Measurements from ENCODE around the gene QDPR. TPM values are rescaled to one million over a fixed set of nuclear protein-coding genes. Genes with fewer than 3 reads are reported as not detected.

Gene QDPR
- total RNA-seq, 1 experiment from 2014 or later, result 39.5 TPM

- ATAC-seq, result no peak
- Histone ChIP-seq H3K9me2 (ENCODE audit: insufficient read depth) (no peaks in the 10 kb centered on the region), H3K27me3 (ENCODE audit: insufficient read depth, low read length) (0 out of 2 replicates have a peak, but pooled peaks cover 8% of the 10 kb centered on the region), H2AFZ (ENCODE audit: low read depth, low read length, poor library complexity, severe bottlenecking) (no peak overlapping the region), H3K36me3 (ENCODE audit: control insufficient read depth in 1 of 2, insufficient read depth in 2 of 2, low read length in 2 of 2) (no peaks in the 10 kb centered on the region), H3K4me1 (ENCODE audit: control insufficient read depth in 1 of 2, insufficient read depth in 2 of 2, low read length in 2 of 2) (peaks cover 0 to 7% of the 10 kb centered on the region in 2 experiments; a peak in 2 of 4 replicates), H4K20me1 (ENCODE audit: insufficient read depth) (no peaks in the 10 kb centered on the region), H3K4me2 (ENCODE audit: low read length) (no peak overlapping the region), H3K9me3 (ENCODE audit: control insufficient read depth in 1 of 2, insufficient read depth in 1 of 2, low read depth in 1 of 2, low read length in 2 of 2) (no peaks in the 10 kb centered on the region), H3K79me2 (ENCODE audit: insufficient read depth, low read length) (no peaks in the 10 kb centered on the region), H3K27ac (ENCODE audit: low read depth, low read length) (no peak overlapping the region), H3K9ac (ENCODE audit: low read length) (no peak overlapping the region), H3K4me3 (replicated peaks in 1 of 2; ENCODE audit: low read depth in 1 of 2, low read length in 2 of 2) (no peak overlapping the region)
- intact Hi-C loops (cut with micrococcal nuclease), result no loop called here
- no peak for TF ChIP-seq ZNF274 (IDR thresholded peaks at IDR 0.05; ENCODE audit: low read depth, low read length)
- no peak for TF ChIP-seq CBX3 (IDR thresholded peaks at IDR 0.05; ENCODE audit: low read depth)
- TF ChIP-seq MAX (IDR thresholded peaks at IDR 0.05), result no peak
- TF ChIP-seq ZBTB33 (IDR thresholded peaks at IDR 0.05; ENCODE audit: extremely low read depth, insufficient replicate concordance, low read length), result no peak
- TF ChIP-seq POLR2AphosphoS5 (IDR thresholded peaks at IDR 0.05; ENCODE audit: low read depth, low read length), result no peak
- TF ChIP-seq POLR2A (IDR thresholded peaks at IDR 0.05; ENCODE audit: borderline replicate concordance, extremely low read depth, insufficient read depth, insufficient read length), result no peak
- TF ChIP-seq CEBPB (IDR thresholded peaks at IDR 0.05; ENCODE audit: low read depth), result no peak
- TF ChIP-seq REST (IDR thresholded peaks at IDR 0.05; ENCODE audit: low read depth), result no peak
- no peak for TF ChIP-seq YY1 (IDR thresholded peaks at IDR 0.05; ENCODE audit: extremely low read depth, insufficient replicate concordance, low read depth, low read length)
- TF ChIP-seq SRF (IDR thresholded peaks at IDR 0.05; ENCODE audit: low read depth), result no peak
- TF ChIP-seq TCF7L2 (IDR thresholded peaks at IDR 0.05; ENCODE audit: borderline replicate concordance, extremely low read depth, insufficient read depth, insufficient read length), result no peak
- TF ChIP-seq ZFX (IDR thresholded peaks at IDR 0.05), result no peak
- TF ChIP-seq EZH2 (IDR thresholded peaks at IDR 0.05), result no peak
- TF ChIP-seq EZH2phosphoT487 (IDR thresholded peaks at IDR 0.05; ENCODE audit: borderline replicate concordance), result no peak
- no peak for TF ChIP-seq FOSL1 (IDR thresholded peaks at IDR 0.05; ENCODE audit: low read depth)
- TF ChIP-seq SP1 (IDR thresholded peaks at IDR 0.05; ENCODE audit: low read depth), result no peak
- no peak for TF ChIP-seq ATF3 (IDR thresholded peaks at IDR 0.05)
- no peak for TF ChIP-seq CTCF (IDR thresholded peaks at IDR 0.05 in 2 of 3, conservative IDR thresholded peaks at IDR 0.05 in 1 of 3; ENCODE audit: borderline replicate concordance in 1 of 3, insufficient read depth in 1 of 3, low read depth in 2 of 3, low read length in 2 of 3)
- CTCF ChIA-PET, result no interaction called here
- RAD21 ChIA-PET (ENCODE audit: low non-redundant PET in 1 of 2, low total read pairs in 2 of 2, uncharacterized antibody in 2 of 2, unreplicated experiment in 2 of 2), result no interaction called here
- BruUV-seq (replicated peaks), result no TSS peak
- POLR2A ChIA-PET, result no interaction called here
- no peak for DNase-seq (ENCODE audit: low read depth, low spot score)
These were observed 48.3 kb upstream of the QDPR start for GRCh38 chr4:17560065-17560673.
